ENCODE measurements around the gene RNF31. TPM values are rescaled to one million over a fixed set of nuclear protein-coding genes. Genes with fewer than 3 reads are reported as not detected.

Gene RNF31
- total and polyA plus RNA-seq, 2 of the 13 experiments (the other 11 are each of a cell fraction or from before 2014, with no cell fraction given): 48.2 to 86.8 TPM

DNA sequence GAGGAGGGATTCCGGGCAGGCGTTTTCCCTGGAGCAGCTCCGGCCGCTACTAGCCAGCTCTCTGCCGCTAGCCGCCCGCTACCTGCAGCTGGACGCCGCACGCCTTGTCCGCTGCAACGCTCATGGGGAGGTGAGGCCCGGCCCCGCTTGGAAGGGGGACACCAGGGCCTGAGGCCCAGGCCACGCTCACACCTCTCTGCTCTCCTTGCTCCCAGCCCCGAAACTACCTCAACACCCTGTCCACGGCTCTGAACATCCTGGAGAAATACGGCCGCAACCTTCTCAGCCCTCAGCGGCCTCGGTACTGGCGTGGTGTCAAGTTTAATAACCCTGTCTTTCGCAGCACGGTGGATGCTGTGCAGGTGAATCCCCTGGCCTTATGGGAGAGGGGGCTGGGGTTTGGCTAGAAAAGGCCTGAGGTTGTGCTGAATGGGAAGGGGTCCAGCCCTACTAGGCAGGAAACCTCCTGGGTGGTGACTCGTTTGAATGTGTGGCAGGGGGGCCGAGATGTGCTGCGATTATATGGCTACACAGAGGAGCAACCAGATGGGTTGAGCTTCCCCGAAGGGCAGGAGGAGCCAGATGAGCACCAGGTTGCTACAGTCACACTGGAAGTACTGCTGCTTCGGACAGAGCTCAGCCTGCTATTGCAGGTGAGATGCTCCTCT lies 597 bp downstream of the RNF31 start (continued):
- TF ChIP-seq SNAPC4 (CRISPR knock-in tag; IDR thresholded peaks at IDR 0.05) (no peak), NR0B2 (CRISPR knock-in tag; IDR thresholded peaks at IDR 0.05) (no peak; the same call in 1 of the 2 replicates), CENPX (CRISPR knock-in tag; IDR thresholded peaks at IDR 0.05) (no peak), STAT5B (CRISPR knock-in tag; IDR thresholded peaks at IDR 0.05) (no peak), POLR2A (IDR thresholded peaks at IDR 0.05; ENCODE audit: insufficient read depth in 1 of 2, low read depth in 2 of 2, low read length in 2 of 2) (no peak), NFIB (CRISPR knock-in tag; IDR thresholded peaks at IDR 0.05; ENCODE audit: borderline replicate concordance) (no peak), ZNF724P (CRISPR knock-in tag; IDR thresholded peaks at IDR 0.05; ENCODE audit: borderline replicate concordance) (peak; percentile 34; the same call in 1 of the 2 replicates), NPAS2 (CRISPR knock-in tag; IDR thresholded peaks at IDR 0.05; ENCODE audit: borderline replicate concordance) (no peak), GATA4 (IDR thresholded peaks at IDR 0.05; ENCODE audit: borderline replicate concordance, low read depth) (no peak), TFDP2 (CRISPR knock-in tag; IDR thresholded peaks at IDR 0.05) (no peak), ZNF460 (CRISPR knock-in tag; IDR thresholded peaks at IDR 0.05; ENCODE audit: borderline replicate concordance) (no peak), ZNF546 (CRISPR knock-in tag; conservative IDR thresholded peaks at IDR 0.05) (no peak), ETV5 (CRISPR knock-in tag; IDR thresholded peaks at IDR 0.05; ENCODE audit: borderline replicate concordance) (no peak), ZNF337 (CRISPR knock-in tag; IDR thresholded peaks at IDR 0.05; ENCODE audit: borderline replicate concordance, low read depth) (no peak), CBX1 (IDR thresholded peaks at IDR 0.05; ENCODE audit: low read depth) (no peak), CSRNP2 (CRISPR knock-in tag; conservative IDR thresholded peaks at IDR 0.05; ENCODE audit: low read depth) (no peak), ZNF34 (CRISPR knock-in tag; IDR thresholded peaks at IDR 0.05; ENCODE audit: borderline replicate concordance) (no peak), ZNF782 (CRISPR knock-in tag; IDR thresholded peaks at IDR 0.05; ENCODE audit: borderline replicate concordance) (peak; percentile 88; the same call in 1 of the 2 replicates)
- TF ChIP-seq, protein P1, sequence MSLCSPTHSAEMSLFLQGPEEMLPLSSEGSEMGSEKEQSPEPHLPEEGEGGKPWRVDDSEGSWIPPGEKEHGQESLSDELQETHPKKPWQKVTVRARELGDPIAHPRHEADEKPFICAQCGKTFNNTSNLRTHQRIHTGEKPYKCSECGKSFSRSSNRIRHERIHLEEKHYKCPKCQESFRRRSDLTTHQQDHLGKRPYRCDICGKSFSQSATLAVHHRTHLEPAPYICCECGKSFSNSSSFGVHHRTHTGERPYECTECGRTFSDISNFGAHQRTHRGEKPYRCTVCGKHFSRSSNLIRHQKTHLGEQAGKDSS (CRISPR knock-in tag; IDR thresholded peaks at IDR 0.05; ENCODE audit: borderline replicate concordance, low read depth): peak; percentile 70; the same call in 1 of the 2 replicates
- TF ChIP-seq, protein P2, sequence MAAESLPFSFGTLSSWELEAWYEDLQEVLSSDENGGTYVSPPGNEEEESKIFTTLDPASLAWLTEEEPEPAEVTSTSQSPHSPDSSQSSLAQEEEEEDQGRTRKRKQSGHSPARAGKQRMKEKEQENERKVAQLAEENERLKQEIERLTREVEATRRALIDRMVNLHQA (CRISPR knock-in tag; IDR thresholded peaks at IDR 0.05): no peak

Measured in HepG2 (cell line).